OCI-LY1 (cell line): ENCODE data around the gene FAHD1.
A peak's percentile ranks its signal among the peaks of the same experiment; 100 is the strongest.

Experiments used
- H2AFZ ChIP-seq: fragments of 200-600 bp; sonication (generic), shearing (Covaris generic); 2 replicates; pipeline ENCODE4 v1.6.0; 2014; ENCODE audit warnings: antibody characterized with exemption, mild to moderate bottlenecking, low read length
- H3F3A ChIP-seq: fragments of 200-600 bp; sonication (generic), shearing (Covaris generic); 2 replicates; pipeline ENCODE4 v1.6.0; 2014; ENCODE audit warnings: mild to moderate bottlenecking, antibody characterized with exemption, low read length, moderate library complexity; ENCODE audit not compliant: insufficient read depth
- H3K27ac ChIP-seq: fragments of 200-600 bp; sonication (generic); 2 replicates; pipeline ENCODE4 v1.5.1; 2014; ENCODE audit warnings: low read length, mixed run types, mild to moderate bottlenecking, low read depth; ENCODE audit not compliant: poor library complexity, severe bottlenecking
- H3K27me3 ChIP-seq: fragments of 200-600 bp; sonication (generic); 2 replicates; pipeline ENCODE4 v1.6.0; 2014; ENCODE audit warnings: antibody characterized with exemption, mild to moderate bottlenecking, low read length, moderate library complexity; ENCODE audit not compliant: insufficient read depth
- H3K36me3 ChIP-seq: fragments of 200-600 bp; sonication (generic); 2 replicates; pipeline ENCODE4 v1.6.1; 2014; ENCODE audit warnings: mild to moderate bottlenecking, antibody characterized with exemption, low read length, moderate library complexity, mixed read lengths; ENCODE audit not compliant: insufficient read depth
- H3K4me1 ChIP-seq: fragments of 200-600 bp; sonication (generic); 2 replicates; pipeline ENCODE4 v1.5.1; 2014; ENCODE audit warnings: mild to moderate bottlenecking, low read length, moderate library complexity; ENCODE audit not compliant: insufficient read depth, severe bottlenecking
- H3K4me2 ChIP-seq: fragments of 200-600 bp; sonication (generic), shearing (Covaris generic); 2 replicates; pipeline ENCODE4 v1.6.1; 2014; ENCODE audit warnings: low read length
- H3K4me3 ChIP-seq: fragments of 200-600 bp; sonication (generic); 2 replicates; pipeline ENCODE4 v1.5.1; 2014; ENCODE audit warnings: low read length, low read depth, mild to moderate bottlenecking, mixed read lengths; ENCODE audit not compliant: poor library complexity, severe bottlenecking
- H3K79me2 ChIP-seq: fragments of 200-600 bp; shearing (Covaris generic); 2 replicates; pipeline ENCODE4 v1.6.1; 2016; ENCODE audit warnings: mixed run types, low read length, mixed read lengths; ENCODE audit not compliant: insufficient read depth
- H3K9ac ChIP-seq: fragments of 200-600 bp; sonication (generic), shearing (Covaris generic); 2 replicates; pipeline ENCODE4 v1.6.1; 2014; ENCODE audit warnings: mild to moderate bottlenecking, low read length, mixed read lengths
- H3K9me2 ChIP-seq: fragments of 200-600 bp; sonication (generic), shearing (Covaris generic); 2 replicates; pipeline ENCODE4 v1.6.1; 2014; ENCODE audit warnings: low read depth, mild to moderate bottlenecking, low read length, mixed read lengths
- H3K9me3 ChIP-seq: fragments of 200-600 bp; shearing (Covaris generic); 2 replicates; pipeline ENCODE4 v1.6.1; 2014; ENCODE audit warnings: low read length, mixed read lengths
- H4K20me1 ChIP-seq: fragments of 200-600 bp; sonication (generic), shearing (Covaris generic); 2 replicates; pipeline ENCODE4 v1.6.0; 2016; ENCODE audit warnings: mild to moderate bottlenecking, low read length; ENCODE audit not compliant: insufficient read depth
- CTCF ChIP-seq: fragments of 200-600 bp; sonication (generic), shearing (Covaris generic); IDR thresholded peaks from 2 replicates; pipeline ENCODE4 v1.5.1; 2017; ENCODE audit warnings: mild to moderate bottlenecking, antibody characterized with exemption, low read length, moderate library complexity, mixed read lengths
- EZH2 ChIP-seq: fragments of 200-600 bp; sonication (generic), shearing (Covaris generic); IDR thresholded peaks from 2 replicates; pipeline ENCODE4 v1.8.0; 2017; ENCODE audit warnings: borderline replicate concordance, mixed run types, mild to moderate bottlenecking, antibody characterized with exemption, low read length, moderate library complexity, mixed read lengths

FAHD1 gene

GRCh38 chr16:1821861-1822611, 5.0 kb upstream of the FAHD1 start:
- H3K4me2 ChIP-seq: no peak overlapping the region
- no peaks in the 10 kb centered on the region for H3K79me2 ChIP-seq
- no peak overlapping the region for H3K9ac ChIP-seq
- no peaks in the 10 kb centered on the region for H3K9me3 ChIP-seq
- no peaks in the 10 kb centered on the region for H3K36me3 ChIP-seq
- H4K20me1 ChIP-seq: no peaks in the 10 kb centered on the region
- H3K4me1 ChIP-seq: no peaks in the 10 kb centered on the region
- no peaks in the 10 kb centered on the region for H3K9me2 ChIP-seq
- H3K4me3 ChIP-seq: no peak overlapping the region
- no peak overlapping the region for H2AFZ ChIP-seq
- no peaks in the 10 kb centered on the region for H3F3A ChIP-seq
- 0 out of 2 replicates have a peak, but pooled peaks cover 4% of the 10 kb centered on the region for H3K27me3 ChIP-seq
- no peak overlapping the region for H3K27ac ChIP-seq
- TF ChIP-seq CTCF (no peak), EZH2 (no peak)

- Histone ChIP-seq H3K4me3 (no peak overlapping the region), H4K20me1 (no peaks in the 10 kb centered on the region), H3K27ac (no peak overlapping the region), H3K9me3 (no peaks in the 10 kb centered on the region), H3K79me2 (no peaks in the 10 kb centered on the region), H3K36me3 (no peaks in the 10 kb centered on the region), H3K9me2 (no peaks in the 10 kb centered on the region), H3F3A (no peaks in the 10 kb centered on the region), H2AFZ (no peak overlapping the region), H3K4me2 (no peak overlapping the region), H3K27me3 (0 out of 2 replicates have a peak, but pooled peaks cover 4% of the 10 kb centered on the region), H3K9ac (no peak overlapping the region), H3K4me1 (peaks cover 7% of the 10 kb centered on the region)
- TF ChIP-seq EZH2 (no peak), CTCF (no peak)
Observed at GRCh38 chr16:1822801-1823200, 4.2 kb upstream of the FAHD1 start.

GRCh38 chr16:1823821-1824220, 3.2 kb upstream of the FAHD1 start:
- Histone ChIP-seq H3K79me2 (no peaks in the 10 kb centered on the region), H4K20me1 (no peaks in the 10 kb centered on the region)
- no peak for TF ChIP-seq EZH2
- peak; percentile 68 for TF ChIP-seq CTCF

More at GRCh38 chr16:1823821-1824220, 3.2 kb upstream of the FAHD1 start:
- Histone ChIP-seq H3K9me3 (no peaks in the 10 kb centered on the region), H3K9me2 (no peaks in the 10 kb centered on the region), H3K36me3 (no peaks in the 10 kb centered on the region), H3K4me3 (no peak overlapping the region), H3F3A (no peaks in the 10 kb centered on the region), H3K4me1 (peaks cover 8% of the 10 kb centered on the region), H3K9ac (no peak overlapping the region), H2AFZ (no peak overlapping the region), H3K27ac (no peak overlapping the region), H3K27me3 (0 out of 2 replicates have a peak, but pooled peaks cover 4% of the 10 kb centered on the region), H3K4me2 (no peak overlapping the region)
